Measurements from ENCODE around the gene FADS3.

- TF ChIP-seq CTCF (IDR thresholded peaks at IDR 0.05) (no peak), EP300 (IDR thresholded peaks at IDR 0.05) (no peak), POLR2A (IDR thresholded peaks at IDR 0.05) (no peak)
Measured at GRCh38 chr11:61892085-61892370, 683 bp upstream of the FADS3 start.

All from tibial nerve (tissue), 4 donors.